Adipocyte (in vitro differentiated cells): Measurements from ENCODE around the gene HOOK2.

Experiments used
- DNase-seq: peaks from one replicate; pipeline ENCODE4 v3.0.0-alpha.2; 2015; ENCODE audit warnings: low read depth
- H3K27me3 ChIP-seq: replicated peaks from 2 replicates; pipeline ENCODE4 v1.7.0; 2013; ENCODE audit warnings: mild to moderate bottlenecking, low read length, moderate library complexity; ENCODE audit not compliant: control insufficient read depth, insufficient read depth
- H3K36me3 ChIP-seq: 2 replicates; pipeline ENCODE4 v1.7.0; 2013; ENCODE audit warnings: low read length, mild to moderate bottlenecking, moderate library complexity; ENCODE audit not compliant: control insufficient read depth, insufficient read depth, severe bottlenecking
- H3K4me1 ChIP-seq: 2 replicates; pipeline ENCODE4 v1.7.0; 2013; ENCODE audit warnings: mild to moderate bottlenecking, low read length, moderate library complexity; ENCODE audit not compliant: control insufficient read depth, insufficient read depth
- H3K4me3 ChIP-seq: 2 replicates; pipeline ENCODE4 v1.7.0; 2013; ENCODE audit warnings: mild to moderate bottlenecking, low read length, moderate library complexity
- H3K9ac ChIP-seq: 2 replicates; pipeline ENCODE4 v1.7.0; 2013; ENCODE audit warnings: mild to moderate bottlenecking, low read length, moderate library complexity
- H3K9me3 ChIP-seq: 2 replicates; pipeline ENCODE4 v1.7.0; 2013; ENCODE audit warnings: mild to moderate bottlenecking, low read length, moderate library complexity; ENCODE audit not compliant: control insufficient read depth

HOOK2 gene

GRCh38 chr19:12786141-12786870 is 11.0 kb upstream of the HOOK2 start:
- Histone ChIP-seq H3K27me3 (no peaks in the 10 kb centered on the region), H3K4me3 (no peak overlapping the region), H3K9ac (peak overlapping the region; percentile 41), H3K4me1 (peaks cover 63% of the 10 kb centered on the region), H3K36me3 (no peaks in the 10 kb centered on the region), H3K9me3 (no peaks in the 10 kb centered on the region)
- DNase-seq = no peak

- DNase-seq = no peak
- H3K9ac ChIP-seq = peak overlapping the region; percentile 41
- no peak overlapping the region for H3K4me3 ChIP-seq
- H3K9me3 ChIP-seq = no peaks in the 10 kb centered on the region
- H3K4me1 ChIP-seq = peaks cover 58% of the 10 kb centered on the region
- H3K36me3 ChIP-seq = no peaks in the 10 kb centered on the region
- H3K27me3 ChIP-seq = no peaks in the 10 kb centered on the region
Observed at GRCh38 chr19:12785431-12786031, 10.2 kb upstream of the HOOK2 start.

GRCh38 chr19:12784871-12785430 is 9.6 kb upstream of the HOOK2 start:
- Histone ChIP-seq H3K4me1 (peaks cover 55% of the 10 kb centered on the region), H3K9ac (no peak overlapping the region), H3K27me3 (no peaks in the 10 kb centered on the region), H3K36me3 (no peaks in the 10 kb centered on the region), H3K9me3 (no peaks in the 10 kb centered on the region), H3K4me3 (no peak overlapping the region)
- DNase-seq = peak; percentile 41

GRCh38 chr19:12784394-12784870 is 9.1 kb upstream of the HOOK2 start:
- peaks cover 60% of the 10 kb centered on the region for H3K4me1 ChIP-seq
- H3K9me3 ChIP-seq = no peaks in the 10 kb centered on the region

GRCh38 chr19:12783849-12784393 is 8.6 kb upstream of the HOOK2 start:
- Histone ChIP-seq H3K4me3 (no peak overlapping the region), H3K4me1 (peaks cover 60% of the 10 kb centered on the region)
- peak; percentile 45 for DNase-seq

More at GRCh38 chr19:12784394-12784870, 9.1 kb upstream of the HOOK2 start:
- Histone ChIP-seq H3K9ac (no peak overlapping the region), H3K27me3 (no peaks in the 10 kb centered on the region), H3K36me3 (no peaks in the 10 kb centered on the region), H3K4me3 (no peak overlapping the region)
- DNase-seq = peak; percentile 26

GRCh38 chr19:12783291-12783848 is 8.0 kb upstream of the HOOK2 start:
- Histone ChIP-seq H3K4me1 (peaks cover 60% of the 10 kb centered on the region), H3K27me3 (no peaks in the 10 kb centered on the region), H3K36me3 (no peaks in the 10 kb centered on the region), H3K9ac (peak overlapping the region; percentile 87), H3K9me3 (no peaks in the 10 kb centered on the region), H3K4me3 (no peak overlapping the region)
- no peak for DNase-seq

More at GRCh38 chr19:12783849-12784393, 8.6 kb upstream of the HOOK2 start:
- H3K9me3 ChIP-seq = no peaks in the 10 kb centered on the region
- no peaks in the 10 kb centered on the region for H3K27me3 ChIP-seq
- no peaks in the 10 kb centered on the region for H3K36me3 ChIP-seq
- H3K9ac ChIP-seq = peak overlapping the region; percentile 68

GRCh38 chr19:12782424-12783290 is 7.3 kb upstream of the HOOK2 start:
- Histone ChIP-seq H3K9me3 (no peaks in the 10 kb centered on the region), H3K4me1 (peaks cover 59% of the 10 kb centered on the region), H3K27me3 (no peaks in the 10 kb centered on the region), H3K4me3 (peak overlapping the region; percentile 80), H3K9ac (peak overlapping the region; percentile 87), H3K36me3 (no peaks in the 10 kb centered on the region)
- peak; percentile 89 for DNase-seq

GRCh38 chr19:12782174-12782423 is 6.7 kb upstream of the HOOK2 start:
- Histone ChIP-seq H3K36me3 (no peaks in the 10 kb centered on the region), H3K27me3 (no peaks in the 10 kb centered on the region), H3K4me1 (peaks cover 58% of the 10 kb centered on the region), H3K9me3 (no peaks in the 10 kb centered on the region), H3K4me3 (peak overlapping the region; percentile 80), H3K9ac (peak overlapping the region; percentile 87)
- DNase-seq = no peak

- peaks cover 50% of the 10 kb centered on the region for H3K4me1 ChIP-seq
- no peaks in the 10 kb centered on the region for H3K27me3 ChIP-seq
- H3K36me3 ChIP-seq = no peaks in the 10 kb centered on the region
- no peaks in the 10 kb centered on the region for H3K9me3 ChIP-seq
- H3K9ac ChIP-seq = peak overlapping the region; percentile 92
- H3K4me3 ChIP-seq = peak overlapping the region; percentile 83
- peak; percentile 87 for DNase-seq
Observed at GRCh38 chr19:12779162-12779993, 4.0 kb upstream of the HOOK2 start.

- Histone ChIP-seq H3K9me3 (no peaks in the 10 kb centered on the region), H3K36me3 (no peaks in the 10 kb centered on the region), H3K9ac (peak overlapping the region; percentile 92), H3K4me1 (peaks cover 56% of the 10 kb centered on the region), H3K27me3 (no peaks in the 10 kb centered on the region), H3K4me3 (peak overlapping the region; percentile 83)
- no peak for DNase-seq
Observed at GRCh38 chr19:12778905-12779161, 3.5 kb upstream of the HOOK2 start.
